WTC11 (cell line): ENCODE results near the gene MSH3.

Experiments
- ARID4B ChIP-seq: sonication (generic); formaldehyde crosslinking; IDR thresholded peaks from 2 replicates; pipeline ENCODE4 v1.8.0; 2023; ENCODE audit warnings: missing genetic modification reagents, mild to moderate bottlenecking, borderline replicate concordance
- CTCF ChIP-seq: fragments of 200-600 bp; IDR thresholded peaks from 2 replicates; pipeline ENCODE4 v1.8.0; 2022; ENCODE audit warnings: antibody characterized with exemption

GRCh38 chr5:80631278-80632259 lies 22.9 kb upstream of the MSH3 start:
- TF ChIP-seq ARID4B, result no peak
- no peak for TF ChIP-seq CTCF
